CD4-positive, alpha-beta T cell treated with Interleukin-2 at 100 ng/mL for 4 hours (primary cell): ENCODE results near the gene ANKRD16.
"Not testable (repeated sequence)": the region's sequence is repeated elsewhere in the genome, so short reads cannot be mapped to it uniquely, and the experiment has no call there.

Experiments
- DNase-seq: peaks from one replicate; pipeline ENCODE4 v3.0.0-alpha.2; 2020; ENCODE audit warnings: low spot score

ANKRD16 gene

DNA sequence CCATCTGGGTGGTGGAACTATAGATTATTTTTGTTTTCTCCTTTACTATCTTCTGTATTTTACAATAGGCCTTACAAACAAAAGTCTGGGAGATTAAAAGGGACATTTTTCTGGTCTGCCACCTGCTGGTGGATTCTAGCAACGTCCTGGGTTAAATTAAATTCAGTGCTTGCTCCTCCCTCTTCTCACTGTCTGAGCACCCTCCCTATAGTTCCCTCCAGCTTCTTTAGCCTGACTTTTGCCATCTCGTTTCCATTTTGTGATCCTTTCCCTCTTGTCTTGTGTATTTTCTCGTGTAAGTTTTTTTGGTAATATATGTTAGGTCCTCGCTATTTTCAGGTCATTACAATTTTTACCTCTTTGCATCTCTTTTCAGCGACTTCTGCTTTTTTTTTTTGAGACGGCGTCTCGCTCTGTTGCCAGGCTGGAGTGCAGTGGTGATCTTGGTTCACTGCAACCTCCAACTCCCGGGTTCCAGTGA lies 16.1 kb downstream of the ANKRD16 start:
- DNase-seq, result peak; percentile 77

DNA sequence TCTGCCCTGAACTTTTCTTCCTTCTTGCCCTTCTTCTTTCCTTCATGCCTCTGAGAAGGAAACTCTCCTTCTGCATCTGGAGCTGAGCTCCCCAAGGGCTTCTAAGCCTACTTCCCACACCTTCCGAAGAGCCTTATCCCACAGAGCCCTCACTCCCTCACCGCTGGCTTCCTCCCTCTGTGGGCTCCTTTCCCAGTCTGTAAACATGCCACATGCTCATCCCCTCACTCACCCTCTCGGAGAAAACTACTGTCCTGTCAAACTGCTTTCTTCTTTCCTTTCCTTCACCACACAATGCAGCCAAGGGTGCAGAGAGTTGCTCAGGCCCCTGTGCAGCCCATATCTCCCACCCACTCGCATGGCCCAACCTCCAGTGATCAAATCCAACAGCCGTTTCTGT lies 18.1 kb downstream of the ANKRD16 start:
- DNase-seq, result no peak

DNA sequence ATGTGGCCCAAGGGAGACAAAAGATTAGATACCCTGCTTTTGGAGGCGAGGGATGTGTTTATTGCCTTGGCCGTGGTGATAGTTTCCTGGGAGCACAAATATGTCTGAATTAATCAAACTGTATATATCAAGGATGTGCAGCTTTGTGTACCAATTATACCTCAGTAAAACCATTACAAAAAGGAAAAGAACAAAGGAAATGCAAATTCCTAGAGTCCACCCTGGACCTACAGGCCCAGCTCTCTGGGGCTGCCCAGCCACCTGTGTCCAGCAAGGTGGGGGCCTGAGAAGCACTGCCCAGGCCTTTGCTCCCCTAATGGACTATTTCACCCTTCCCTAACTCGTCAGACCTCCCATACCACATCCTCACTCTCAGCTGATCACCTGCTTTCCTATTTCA lies 20.5 kb downstream of the ANKRD16 start:
- no peak for DNase-seq

DNA sequence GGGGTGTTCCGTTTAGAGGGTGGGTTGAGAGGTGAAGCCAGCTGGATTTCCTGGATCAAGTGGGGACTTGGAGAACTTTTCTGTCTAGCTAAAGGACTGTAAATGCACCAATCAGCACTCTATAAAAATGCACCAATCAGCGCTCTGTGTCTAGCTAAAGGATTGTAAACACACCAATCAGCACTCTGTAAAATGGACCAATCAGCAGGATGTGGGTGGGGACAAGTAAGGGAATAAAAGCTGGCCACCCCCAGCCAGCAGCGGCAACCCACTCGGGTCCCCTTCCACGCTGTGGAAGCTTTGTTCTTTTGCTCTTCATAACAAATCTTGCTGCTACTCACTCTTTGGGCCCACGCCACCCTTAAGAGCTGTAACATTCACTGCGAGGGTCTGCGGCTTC lies 21.3 kb downstream of the ANKRD16 start:
- not testable (repeated sequence) for DNase-seq

DNA sequence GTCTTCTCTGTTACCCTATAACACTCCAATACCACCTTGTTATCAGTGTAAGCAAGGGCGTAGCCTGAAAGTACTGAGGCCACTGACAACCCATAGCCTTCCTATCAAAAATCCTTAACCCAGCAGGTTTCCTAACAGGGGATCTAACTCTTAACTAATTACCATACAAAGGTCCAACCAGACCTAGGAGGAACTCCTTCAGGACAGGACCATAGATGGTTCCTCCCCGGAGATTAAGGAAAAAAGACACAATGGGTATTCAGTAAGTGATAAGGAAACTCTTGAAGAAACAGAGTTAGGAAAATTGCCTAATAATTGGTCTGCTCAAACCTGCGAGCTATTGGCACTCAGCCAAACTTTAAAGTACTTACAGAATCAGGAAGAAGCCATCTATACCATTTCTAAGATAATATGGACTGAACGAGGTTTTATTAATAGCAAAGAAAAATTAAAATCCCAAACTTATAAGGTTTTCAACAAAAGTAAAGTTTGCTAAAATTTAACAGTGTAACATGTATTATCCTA lies 22.5 kb downstream of the ANKRD16 start:
- DNase-seq, result not testable (repeated sequence)

DNA sequence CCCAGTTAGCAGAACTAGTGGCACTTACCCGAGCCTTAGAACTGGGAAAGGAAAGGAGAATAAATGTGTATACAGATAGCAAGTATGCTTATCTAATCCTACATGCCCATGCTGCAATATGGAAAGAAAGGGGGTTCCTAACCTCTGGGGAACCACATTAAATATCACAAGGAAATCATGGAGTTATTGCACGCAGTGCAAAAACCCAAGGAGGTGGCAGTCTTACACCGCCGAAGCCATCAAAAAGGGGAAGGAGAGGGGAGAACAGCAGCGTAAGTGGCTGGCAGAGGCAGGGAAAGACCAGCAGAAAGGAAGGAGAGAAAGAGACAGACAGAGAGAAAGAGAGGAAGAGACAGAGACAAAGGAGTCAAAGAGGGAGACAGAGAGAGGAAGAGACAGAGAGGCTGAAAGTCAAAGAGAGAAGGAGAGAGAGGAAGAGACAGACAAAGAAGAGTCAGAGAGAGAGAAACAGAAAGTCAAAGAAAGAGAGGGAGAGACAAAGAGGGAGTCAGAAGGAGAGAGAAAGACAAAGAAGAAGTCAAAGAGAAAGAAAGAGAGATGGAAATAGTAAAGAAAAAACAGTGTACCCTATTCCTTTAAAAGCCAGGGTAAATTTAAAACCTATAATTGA lies 23.1 kb downstream of the ANKRD16 start:
- not testable (repeated sequence) for DNase-seq

DNA sequence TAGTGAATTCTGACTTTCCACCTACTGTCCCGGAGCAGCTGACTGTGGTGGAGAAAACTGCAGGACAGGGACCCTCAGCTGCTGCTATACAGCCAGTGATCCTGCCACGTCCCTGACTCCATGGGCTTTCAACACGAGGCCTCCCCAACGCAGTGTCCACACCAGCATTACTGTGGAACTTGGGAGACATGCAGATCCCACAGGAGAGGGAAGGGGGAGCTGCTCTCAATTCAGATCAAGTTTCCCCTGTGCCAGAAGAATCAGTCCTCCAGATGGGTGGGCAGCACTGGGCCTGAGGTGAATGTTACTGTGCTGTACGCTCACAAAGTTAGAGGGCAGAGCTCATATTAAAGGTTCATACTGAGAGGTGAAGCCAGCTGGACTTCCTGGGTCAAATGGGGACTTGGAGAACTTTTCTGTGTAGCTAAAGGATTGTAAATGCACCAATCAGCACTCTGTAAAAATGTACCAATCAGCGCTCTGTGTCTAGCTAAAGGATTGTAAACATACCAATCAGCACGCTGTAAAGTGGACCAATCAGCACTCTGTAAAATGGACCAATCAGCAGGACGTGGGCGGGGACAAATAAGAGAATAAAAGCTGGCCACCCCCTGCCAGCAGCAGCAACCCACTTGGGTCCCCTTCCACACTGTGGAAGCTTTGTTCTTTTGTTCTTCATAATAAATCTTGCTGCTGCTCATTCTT lies 26.6 kb downstream of the ANKRD16 start:
- not testable (repeated sequence) for DNase-seq

DNA sequence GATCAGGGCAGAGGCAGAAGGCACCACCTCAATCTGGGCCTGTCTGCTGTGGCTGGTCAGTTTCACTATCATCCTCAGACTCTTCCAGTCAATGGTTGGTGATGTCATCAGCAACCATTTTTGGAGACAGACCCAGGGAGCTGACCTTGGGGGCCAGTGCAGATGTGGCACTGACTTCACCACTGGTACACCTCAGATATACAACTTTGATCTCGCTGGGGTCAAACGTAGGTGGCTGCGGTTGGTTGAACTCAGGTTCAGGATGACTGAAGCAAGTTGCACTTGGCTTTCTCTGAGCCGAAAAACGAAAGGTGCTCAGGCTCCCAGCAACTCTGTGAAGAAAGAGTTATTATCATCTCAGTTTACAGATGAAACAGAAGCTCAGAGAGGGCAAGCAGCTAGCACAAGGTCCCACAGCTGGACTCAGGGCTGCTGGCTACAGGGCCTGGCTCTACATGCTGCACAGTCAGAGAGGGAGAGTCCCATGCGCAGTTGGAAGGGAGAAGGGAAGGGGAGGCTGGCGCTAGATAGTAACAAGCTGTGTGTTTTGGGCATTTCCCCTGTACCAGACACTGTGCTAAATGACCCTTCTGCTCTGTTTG lies 27.2 kb downstream of the ANKRD16 start:
- DNase-seq, result no peak

DNA sequence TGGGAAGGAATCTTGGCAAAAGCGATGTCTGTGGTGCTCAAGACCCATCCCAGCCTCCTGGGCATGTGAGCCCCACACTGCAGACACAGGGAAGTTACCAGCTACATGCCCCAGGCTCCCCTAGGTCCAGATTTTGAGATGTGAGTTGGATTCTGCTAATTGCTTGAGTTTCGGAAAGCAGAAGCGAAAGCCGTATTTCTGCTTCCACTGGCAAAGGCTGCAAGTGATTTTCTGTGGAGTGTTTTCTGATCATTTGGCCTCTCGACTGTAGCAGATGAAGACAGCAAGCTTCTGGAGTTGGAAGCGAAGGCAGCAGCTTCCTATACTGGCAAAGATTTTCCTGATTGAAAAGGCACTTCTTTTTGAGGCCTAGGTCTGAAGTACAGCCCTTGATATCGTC lies 29.6 kb downstream of the ANKRD16 start:
- DNase-seq, result no peak

DNA sequence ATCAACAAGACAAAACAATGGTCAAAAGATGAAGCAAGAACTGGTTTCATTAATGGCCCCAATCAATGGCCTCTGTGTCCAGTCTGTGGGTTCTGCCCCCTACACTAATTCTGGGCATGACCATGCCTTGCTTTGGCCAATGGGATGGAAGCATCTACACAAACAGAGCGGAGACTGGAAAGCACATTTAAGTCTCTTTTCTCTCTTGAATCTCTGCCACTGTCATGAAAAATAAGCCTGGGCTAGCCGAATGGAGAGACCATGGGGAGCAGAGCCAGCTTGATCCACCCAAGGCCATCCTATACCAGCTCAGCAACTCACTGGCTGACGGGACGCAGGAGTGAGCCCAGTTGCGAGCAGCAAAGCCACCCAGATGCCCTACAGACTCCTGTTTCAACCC lies 30.9 kb downstream of the ANKRD16 start:
- DNase-seq, result no peak

DNA sequence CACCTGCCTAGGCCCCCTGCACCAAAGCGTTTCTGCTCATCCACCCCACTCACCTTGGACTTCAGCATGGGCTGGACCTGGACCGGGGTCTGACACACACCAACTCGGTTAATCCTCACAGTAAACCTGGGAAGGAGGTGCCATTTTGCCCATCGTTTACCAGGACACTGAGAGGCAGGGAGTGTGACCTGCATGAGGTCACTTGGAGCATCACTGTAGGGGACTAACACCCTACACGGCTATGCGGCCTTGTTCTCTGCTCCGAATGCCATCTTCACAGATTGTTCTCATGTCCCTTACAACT lies 33.0 kb downstream of the ANKRD16 start:
- no peak for DNase-seq

DNA sequence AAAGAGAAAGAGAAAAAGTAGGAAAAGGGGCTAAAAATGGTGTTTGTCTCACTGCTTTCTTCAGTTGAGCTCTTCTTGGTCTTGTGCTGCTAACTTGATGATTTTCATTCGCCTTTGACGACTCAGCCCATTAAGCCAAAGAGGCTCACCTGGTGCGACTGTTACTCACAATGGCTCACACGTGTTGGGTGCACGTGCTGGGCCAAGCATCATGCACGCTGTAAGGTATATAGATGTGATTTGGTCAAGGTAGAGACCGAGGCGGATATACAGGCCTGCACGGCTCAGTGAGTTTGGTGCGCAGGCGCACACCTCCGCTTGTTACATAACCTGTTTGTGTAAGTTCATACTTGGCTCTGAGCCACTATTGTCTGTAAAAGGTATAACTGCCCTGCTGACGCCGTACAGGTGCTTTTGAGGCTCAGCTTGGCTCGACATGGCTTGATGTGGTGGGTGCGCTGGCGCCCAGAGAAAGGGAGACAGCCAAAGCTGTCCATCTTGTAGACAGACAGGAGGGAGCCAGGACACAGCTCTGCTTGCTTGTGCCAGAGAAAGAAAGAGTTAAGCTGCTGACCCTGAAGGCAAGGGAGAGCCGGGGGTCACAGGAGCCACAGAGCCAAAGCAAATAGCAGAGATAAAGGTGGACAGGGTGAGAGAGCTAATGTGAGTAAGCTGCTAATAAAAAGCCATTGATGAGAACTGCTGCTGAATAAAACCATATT lies 33.6 kb downstream of the ANKRD16 start:
- DNase-seq, result no peak

DNA sequence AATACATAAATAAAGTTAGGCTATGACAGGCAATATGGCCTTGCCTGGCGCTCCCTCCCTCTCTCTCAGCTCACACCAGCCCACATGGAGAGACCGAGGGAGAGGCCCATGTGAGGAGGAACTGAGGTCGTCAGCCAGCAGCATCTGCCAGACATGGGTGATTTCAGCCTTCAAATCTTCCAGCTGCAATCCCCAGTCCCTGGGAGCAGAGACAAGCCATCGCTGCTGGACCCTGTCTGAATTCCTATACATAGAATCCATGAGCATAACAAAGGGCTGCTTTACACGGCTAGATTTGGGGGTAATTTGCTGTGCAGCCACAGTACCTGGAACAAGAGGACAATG lies 35.6 kb downstream of the ANKRD16 start:
- DNase-seq, result no peak

DNA sequence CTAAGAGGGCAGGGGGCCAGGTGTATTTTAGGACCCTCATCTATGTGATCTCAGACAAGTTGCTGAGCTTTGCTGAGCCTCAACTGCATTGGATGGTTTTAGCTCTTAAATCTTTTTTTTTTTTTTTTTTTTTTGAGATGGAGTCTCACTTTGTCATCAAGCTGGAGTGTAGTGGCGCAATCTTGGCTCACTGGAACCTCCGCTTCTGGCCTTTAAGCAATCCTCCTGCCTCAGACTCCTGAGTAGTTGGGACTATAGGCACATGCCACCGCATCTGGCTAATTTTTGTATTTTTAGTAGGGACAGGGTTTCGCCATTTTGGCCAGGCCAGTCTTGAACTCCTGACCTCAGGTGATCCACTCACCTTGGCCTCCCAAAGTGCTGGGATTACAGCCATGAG lies 43.0 kb downstream of the ANKRD16 start:
- DNase-seq, result not testable (repeated sequence)

DNA sequence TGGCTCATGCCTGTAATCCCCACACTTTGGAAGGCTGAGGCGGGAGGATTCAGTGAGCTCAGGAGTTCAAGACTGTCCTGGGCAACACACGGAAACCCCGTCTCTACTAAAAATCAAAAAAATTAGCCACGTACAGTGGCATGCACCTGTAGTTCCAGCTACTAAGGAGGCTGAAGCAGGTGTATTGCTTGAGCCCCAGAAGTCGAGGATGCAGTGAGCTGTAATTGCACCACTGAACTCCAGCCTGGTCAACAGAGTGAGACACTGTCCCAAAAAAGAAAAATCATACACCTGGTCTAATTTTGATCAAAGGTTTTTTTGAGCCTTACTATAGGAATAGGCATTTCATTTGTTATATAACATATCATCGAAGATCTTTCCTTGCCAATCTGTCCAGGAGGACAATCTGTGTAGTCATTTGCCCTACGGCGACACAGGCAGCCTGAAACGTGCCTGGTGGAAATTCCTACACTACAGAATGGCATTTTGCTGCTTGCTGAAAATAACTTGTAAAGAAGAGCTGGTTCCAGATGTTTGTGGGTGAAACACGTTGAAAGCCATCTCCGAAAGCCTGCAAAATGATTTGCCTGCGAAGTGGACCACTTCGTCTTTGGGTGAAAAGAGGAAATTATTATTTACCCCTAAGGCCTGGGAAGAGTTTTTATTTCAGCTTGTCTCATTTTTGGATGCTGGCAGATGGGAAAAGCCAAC lies 45.2 kb downstream of the ANKRD16 start:
- DNase-seq, result no peak

DNA sequence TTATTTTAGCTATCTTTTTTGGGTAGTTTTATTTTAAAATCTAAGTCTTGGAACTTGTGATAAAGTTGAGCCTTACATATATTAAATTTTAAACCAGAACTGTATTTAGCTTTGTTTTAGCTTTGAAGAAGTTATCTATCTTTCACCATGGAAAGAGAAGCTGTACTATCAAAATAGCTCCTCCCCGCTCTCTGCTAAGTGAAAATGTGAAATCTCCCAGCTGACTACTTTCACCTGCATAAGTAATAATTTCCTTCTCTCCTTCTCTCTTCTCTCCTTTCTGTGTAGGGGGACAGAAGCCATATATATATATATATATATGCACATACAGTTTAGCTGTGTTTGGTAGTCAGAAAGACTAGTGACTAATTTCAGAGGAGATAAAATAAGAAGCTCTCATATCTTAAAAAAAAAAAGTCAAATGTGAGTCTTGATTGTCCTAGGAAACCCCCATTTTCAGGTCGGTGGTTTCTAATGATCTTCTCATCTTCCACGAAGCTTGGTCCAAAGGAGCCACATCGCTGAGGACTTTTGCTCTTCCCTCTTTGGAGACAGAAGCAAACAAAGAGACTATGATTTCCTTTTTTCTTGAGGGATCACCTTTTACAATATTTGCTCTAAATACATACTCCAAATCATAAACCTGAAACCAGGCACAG lies 45.9 kb downstream of the ANKRD16 start:
- no peak for DNase-seq

DNA sequence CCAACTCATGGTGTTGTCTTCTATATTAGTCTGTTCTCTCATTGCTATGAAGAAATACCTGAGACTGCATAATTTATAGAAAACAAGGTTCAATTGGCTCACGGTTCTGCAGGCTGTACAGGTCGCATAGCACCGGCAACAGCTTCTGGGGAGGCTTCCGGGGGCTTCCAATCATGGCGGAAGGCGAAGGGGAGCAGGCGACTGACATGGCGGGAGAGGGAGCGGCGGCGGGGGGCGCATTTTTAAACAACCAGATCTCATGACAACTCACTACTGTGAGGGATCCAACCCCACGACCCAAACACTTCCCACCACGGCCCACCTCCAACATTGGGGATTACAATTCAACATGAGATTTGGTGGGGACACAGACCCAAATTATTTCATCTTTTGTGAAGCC lies 47.7 kb downstream of the ANKRD16 start:
- DNase-seq, result no peak

DNA sequence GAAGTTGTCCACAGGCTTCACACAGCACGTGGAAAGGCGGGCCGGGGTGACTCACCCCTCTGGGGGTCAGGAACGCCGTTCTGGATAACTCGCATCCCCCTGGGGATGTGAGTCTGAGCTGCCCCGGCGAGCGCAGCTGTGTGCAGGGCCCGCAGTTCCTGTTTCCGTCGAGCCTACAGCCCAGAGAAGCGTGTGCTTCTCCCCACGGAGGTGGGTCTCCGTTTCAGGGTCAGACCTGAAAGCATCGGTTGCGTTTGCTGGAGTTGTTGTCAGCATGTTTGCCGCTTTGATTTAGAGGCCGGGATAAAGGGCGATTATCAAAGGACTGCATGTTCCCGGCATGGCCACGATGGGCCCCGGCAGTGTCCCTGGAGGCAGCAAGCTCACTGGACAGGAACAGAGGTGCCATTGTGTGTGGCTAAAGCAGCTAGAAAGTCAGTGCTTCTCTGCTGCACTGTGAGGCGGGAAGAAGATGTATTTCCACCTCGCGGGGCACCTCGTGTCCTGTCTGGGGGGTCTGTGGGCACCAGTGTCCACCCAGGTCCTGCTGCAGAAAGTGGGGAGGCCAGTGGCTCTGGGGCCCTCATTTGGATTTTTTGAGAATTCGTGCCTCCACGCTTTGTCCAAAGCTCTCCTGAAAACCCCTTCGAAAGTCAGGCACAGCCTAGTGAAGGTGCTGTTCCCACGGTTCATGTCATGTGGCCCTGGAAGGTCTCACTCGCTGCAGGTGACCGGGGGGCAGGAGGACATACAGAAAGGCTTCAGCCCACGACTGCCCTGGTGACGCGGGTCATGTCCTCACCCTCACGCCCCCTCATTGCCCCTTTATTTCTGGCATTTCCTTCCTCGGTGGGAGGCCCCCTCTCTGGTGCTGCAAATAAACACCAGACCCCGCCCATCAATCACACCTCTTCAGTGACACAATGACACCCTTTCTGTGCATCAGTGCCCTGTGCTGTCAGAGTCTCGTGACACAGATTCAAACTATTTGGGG lies 49.1 kb downstream of the ANKRD16 start:
- DNase-seq, result no peak

DNA sequence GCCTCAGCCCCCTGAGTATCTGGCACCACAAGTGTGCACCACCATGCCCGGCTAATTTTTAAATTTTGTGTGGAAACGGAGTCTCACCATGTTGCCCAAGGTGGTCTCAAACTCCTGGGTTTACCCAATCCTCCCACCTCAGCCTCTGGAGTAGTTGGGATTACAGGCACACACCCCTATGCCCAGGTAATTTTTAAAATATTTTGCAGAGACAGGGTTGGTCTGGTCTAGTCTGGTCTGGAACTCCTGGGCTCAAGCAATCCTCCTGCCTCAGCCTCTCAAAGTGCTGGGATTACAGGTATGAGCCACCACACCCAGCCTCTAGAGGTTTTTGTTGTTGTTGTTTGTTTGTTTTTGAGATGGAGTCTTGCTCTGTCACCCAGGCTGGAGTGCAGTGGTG lies 53.5 kb downstream of the ANKRD16 start:
- DNase-seq, result not testable (repeated sequence)

DNA sequence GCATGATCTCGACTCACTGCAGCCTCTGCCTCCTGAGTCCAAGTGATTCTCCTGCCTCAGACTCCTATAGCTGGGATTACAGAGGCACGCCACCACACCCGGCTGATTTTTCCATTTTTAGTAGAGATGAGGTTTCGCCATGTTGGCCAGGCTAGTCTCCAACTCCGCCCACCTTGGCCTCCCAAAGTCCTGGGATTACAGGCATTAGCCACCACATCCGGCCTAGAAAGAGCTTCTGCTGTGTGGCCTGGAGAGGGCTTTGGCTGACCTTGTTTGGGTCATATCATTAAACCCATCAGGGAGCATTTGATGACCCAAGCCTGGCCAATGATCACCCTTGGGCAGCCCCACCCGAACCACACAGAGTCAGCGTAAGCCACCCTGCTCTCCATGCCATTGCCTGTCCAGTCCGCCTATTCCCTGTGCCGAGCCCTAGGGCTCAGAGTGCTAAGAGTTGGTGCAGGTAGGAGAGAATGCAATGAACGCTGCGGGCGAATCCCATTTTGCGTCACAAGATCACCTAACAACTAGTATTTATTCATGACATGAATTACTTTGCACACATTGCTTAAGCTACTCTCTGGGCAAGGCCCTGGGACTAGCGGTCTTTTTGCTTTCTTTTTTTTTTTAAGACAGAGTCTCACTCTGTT lies 54.1 kb downstream of the ANKRD16 start:
- DNase-seq, result no peak
